OCI-LY7 (cell line): Measurements from ENCODE around the gene AHCY. TPM values are rescaled to one million over a fixed set of nuclear protein-coding genes. Genes with fewer than 3 reads are reported as not detected.

Experiments used
- BruUV-seq: library from RNA; stranded (reverse); fragments of 400-500 nt; replicated peaks from 2 replicates; lab custom pipeline; 2021; lab: Mats Ljungman, UMichigan
- CTCF ChIA-PET: fragments of 300-600 bp; sonication (Branson Sonifier 250); formaldehyde crosslinking; loops from one replicate; lab custom pipeline; 2022; ENCODE audit warnings: antibody characterized with exemption; ENCODE audit not compliant: unreplicated experiment; lab: Charles Lee
- POLR2A ChIA-PET: fragments of 300-600 bp; sonication (Branson Sonifier 250); formaldehyde crosslinking; loops from one replicate; lab custom pipeline; 2022; ENCODE audit warnings: antibody characterized with exemption; lab: Charles Lee
- DNase-seq: peaks from one replicate; pipeline ENCODE4 v3.0.0-alpha.2; 2015; ENCODE audit warnings: low spot score
- H2AFZ ChIP-seq: fragments of 200-600 bp; sonication (generic), shearing (Covaris generic); 2 replicates; pipeline ENCODE4 v1.6.1; 2014; ENCODE audit warnings: mild to moderate bottlenecking, antibody characterized with exemption, low read length, moderate library complexity
- H3K27ac ChIP-seq: fragments of 200-600 bp; sonication (generic); 2 replicates; pipeline ENCODE4 v1.5.1; 2014; ENCODE audit warnings: mixed run types, low read depth, mild to moderate bottlenecking, moderate library complexity, low read length, inconsistent platforms; ENCODE audit not compliant: poor library complexity, severe bottlenecking
- H3K36me3 ChIP-seq: fragments of 200-600 bp; sonication (generic); 2 replicates; pipeline ENCODE4 v1.6.1; 2014; ENCODE audit warnings: mild to moderate bottlenecking, antibody characterized with exemption, low read length, moderate library complexity, mixed read lengths; ENCODE audit not compliant: insufficient read depth
- H3K4me1 ChIP-seq: fragments of 200-600 bp; sonication (generic); 2 replicates; pipeline ENCODE4 v1.5.1; 2014; ENCODE audit warnings: mild to moderate bottlenecking, low read length; ENCODE audit not compliant: insufficient read depth, poor library complexity, severe bottlenecking
- H3K4me2 ChIP-seq: fragments of 200-600 bp; sonication (generic); 2 replicates; pipeline ENCODE4 v1.6.1; 2014; ENCODE audit warnings: mild to moderate bottlenecking, low read length
- H3K4me3 ChIP-seq: fragments of 200-600 bp; sonication (generic); 2 replicates; pipeline ENCODE4 v1.5.1; 2014; ENCODE audit warnings: mild to moderate bottlenecking, low read depth, low read length; ENCODE audit not compliant: poor library complexity, severe bottlenecking
- H3K79me2 ChIP-seq: fragments of 200-600 bp; sonication (generic); 2 replicates; pipeline ENCODE4 v1.6.1; 2016; ENCODE audit warnings: low read depth, mild to moderate bottlenecking, low read length, moderate library complexity, mixed read lengths; ENCODE audit not compliant: insufficient read depth
- H3K9me2 ChIP-seq: fragments of 200-600 bp; sonication (generic); 2 replicates; pipeline ENCODE4 v1.6.1; 2016; ENCODE audit warnings: mild to moderate bottlenecking, low read length, mixed read lengths; ENCODE audit not compliant: insufficient read depth
- H3K9me3 ChIP-seq: fragments of 200-600 bp; sonication (generic); 2 replicates; pipeline ENCODE4 v1.6.1; 2014; ENCODE audit warnings: mild to moderate bottlenecking, mixed run types, low read length, mixed read lengths
- H4K20me1 ChIP-seq: fragments of 200-600 bp; sonication (generic); 2 replicates; pipeline ENCODE4 v1.6.1; 2014; ENCODE audit warnings: mild to moderate bottlenecking, antibody characterized with exemption, low read length, moderate library complexity, mixed read lengths; ENCODE audit not compliant: insufficient read depth
- CTCF ChIP-seq: fragments of 200-600 bp; sonication (generic); conservative IDR thresholded peaks from 2 replicates; pipeline ENCODE4 v1.5.1; 2014; ENCODE audit warnings: mild to moderate bottlenecking, antibody characterized with exemption, low read length, moderate library complexity, mixed read lengths
- EZH2phosphoT487 ChIP-seq: fragments of 200-600 bp; sonication (generic); IDR thresholded peaks from 2 replicates; pipeline ENCODE4 v1.6.1; 2018; ENCODE audit warnings: low read depth, borderline replicate concordance, mild to moderate bottlenecking, mixed run types, antibody characterized with exemption, low read length, moderate library complexity, mixed read lengths
- intact Hi-C: fragments of 100-400 bp; cut with micrococcal nuclease; formaldehyde crosslinking; loops from one replicate; pipeline ENCODE4 v1.10.0; 2022; ENCODE audit not compliant: unreplicated experiment
- total RNA-seq, 2 experiments: library from RNA; depleted of rRNA in 1 of 2; stranded (reverse); fragments of >200 nt in 1 of 2; shearing (Covaris generic) in 1 of 2; gene quantifications; 2 replicates each; pipeline ENCODE4 v1.2.3, GENCODE V29; 2014 to 2022

The AHCY gene
- total RNA-seq, 2 experiments from 2014 or later: 133 to 218 TPM

DNA sequence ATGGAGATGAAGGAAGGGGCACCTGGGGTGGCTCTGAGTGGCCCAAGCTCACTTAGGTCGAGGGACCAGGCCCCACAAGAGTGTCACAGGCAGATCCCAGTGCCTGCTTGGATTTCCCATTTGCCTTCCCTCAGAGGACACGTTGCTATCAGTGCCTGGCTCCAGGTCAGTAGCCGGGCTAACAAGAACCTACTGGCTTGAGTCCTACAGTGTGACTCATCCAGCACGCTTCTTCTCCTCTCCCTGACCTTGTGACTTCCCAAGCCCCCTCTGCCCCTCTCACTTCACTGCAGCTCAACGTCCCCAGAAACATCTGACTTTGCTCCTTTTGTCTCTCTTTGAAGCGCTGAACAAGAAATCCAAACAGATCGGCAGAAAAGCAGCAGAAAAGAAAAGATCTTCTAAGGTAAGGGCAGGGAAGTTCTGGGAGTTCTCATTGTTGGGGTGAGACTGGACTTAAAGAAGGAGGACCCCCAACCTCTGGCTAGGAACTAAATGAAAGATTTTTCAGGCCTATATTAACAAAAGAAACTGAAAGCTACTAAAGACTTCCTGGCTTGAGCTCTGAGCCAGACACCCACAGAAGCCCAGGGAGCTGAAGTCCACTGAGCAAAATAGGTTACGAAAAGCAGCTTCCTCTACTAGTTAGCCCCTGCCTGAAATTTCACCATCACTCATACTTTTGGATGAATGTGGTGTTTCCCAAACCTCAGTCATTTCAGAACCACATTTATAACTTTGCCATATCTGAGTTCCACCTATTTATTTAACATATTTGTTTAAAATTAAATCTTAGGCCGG is 40.5 kb downstream of the AHCY start:
- no TSS peak for BruUV-seq
- Histone ChIP-seq H3K9me2 (no peaks in the 10 kb centered on the region), H3K9me3 (no peaks in the 10 kb centered on the region), H3K36me3 (peaks cover 3% of the 10 kb centered on the region; the same call in 1 of the 2 replicates), H3K79me2 (no peaks in the 10 kb centered on the region), H3K4me1 (no peaks in the 10 kb centered on the region), H3K27ac (no peak overlapping the region), H4K20me1 (no peaks in the 10 kb centered on the region), H2AFZ (no peak overlapping the region), H3K4me3 (no peak overlapping the region), H3K4me2 (no peak overlapping the region)
- CTCF ChIA-PET: no interaction called here
- TF ChIP-seq CTCF: no peak
- no peak for TF ChIP-seq EZH2phosphoT487
- POLR2A ChIA-PET: interaction anchor here (0.9 kb wide), 1 partner anchor 16 kb away, joined by 7 read pairs; no protein-coding TSS in a partner anchor
- intact Hi-C loops: loop anchor here (5.0 kb wide), 1 partner anchor 70 kb away; no protein-coding TSS in a partner anchor
- no peak for DNase-seq

DNA sequence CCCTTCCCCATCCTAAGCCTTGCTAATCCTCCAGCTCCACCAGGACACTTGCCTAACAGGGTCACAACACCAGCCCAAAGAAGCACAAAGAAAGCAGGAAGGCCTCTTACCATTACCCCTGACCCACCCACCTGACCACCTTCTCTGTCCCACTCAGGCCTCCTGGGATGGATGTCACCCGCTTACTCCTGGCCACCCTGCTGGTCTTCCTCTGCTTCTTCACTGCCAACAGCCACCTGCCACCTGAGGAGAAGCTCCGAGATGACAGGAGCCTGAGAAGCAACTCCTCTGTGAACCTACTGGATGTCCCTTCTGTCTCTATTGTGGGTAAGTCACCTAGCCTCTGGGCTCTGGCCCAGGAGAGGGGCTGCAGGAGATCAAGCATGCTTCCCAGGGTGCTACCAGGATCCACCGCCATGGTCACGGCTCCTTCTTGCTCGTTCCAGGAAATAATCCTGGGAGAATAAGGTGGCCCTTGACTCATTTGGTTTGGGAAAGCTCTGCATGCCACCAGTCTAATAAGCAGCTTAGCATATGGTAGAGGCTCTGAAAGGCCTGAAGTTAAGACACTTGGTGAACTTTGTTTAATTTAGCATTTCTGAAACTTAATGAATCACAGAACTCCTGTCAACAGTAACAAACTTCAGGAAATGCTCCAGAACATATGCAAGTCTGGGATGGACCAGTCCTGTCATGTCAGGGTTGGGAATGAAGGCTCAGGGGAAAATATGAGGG is 42.8 kb downstream of the AHCY start:
- H3K36me3 ChIP-seq: peaks cover 3% of the 10 kb centered on the region; the same call in 1 of the 2 replicates
- no peaks in the 10 kb centered on the region for H3K9me3 ChIP-seq
- H3K4me3 ChIP-seq: no peak overlapping the region
- ChIA-PET CTCF (no interaction called here), POLR2A (no interaction called here)
- H3K4me2 ChIP-seq: no peak overlapping the region
- H3K4me1 ChIP-seq: no peaks in the 10 kb centered on the region
- no peaks in the 10 kb centered on the region for H4K20me1 ChIP-seq
- no peaks in the 10 kb centered on the region for H3K9me2 ChIP-seq
- BruUV-seq: no TSS peak
- no peak overlapping the region for H2AFZ ChIP-seq
- H3K79me2 ChIP-seq: no peaks in the 10 kb centered on the region
- TF ChIP-seq CTCF: no peak
- no peak for TF ChIP-seq EZH2phosphoT487
- H3K27ac ChIP-seq: no peak overlapping the region
- DNase-seq: no peak
- intact Hi-C loops: loop anchor here (5.0 kb wide), 1 partner anchor 68 kb away; no protein-coding TSS in a partner anchor
